Measurements from ENCODE around the gene CLIP2.

GRCh38 chr7:74258639-74259038, 30.6 kb upstream of the CLIP2 start:
- TF ChIP-seq POLR2A (IDR thresholded peaks at IDR 0.05; ENCODE audit: low read depth, low read length) (no peak), POLR2AphosphoS5 (IDR thresholded peaks at IDR 0.05; ENCODE audit: low read depth, low read length) (no peak), TAF1 (IDR thresholded peaks at IDR 0.05; ENCODE audit: low read depth, low read length) (no peak)

All from GM12891 (cell line).